Epithelial cell of esophagus (primary cell): ENCODE data around the gene CD180.

Experiments used
- DNase-seq: peaks from one replicate; pipeline ENCODE4 v3.0.0; 2010; ENCODE audit warnings: low read depth
- H3K4me3 ChIP-seq: 2 replicates; pipeline ENCODE4 v1.5.1; 2011; ENCODE audit warnings: mild to moderate bottlenecking, low read length, control low read depth
- CTCF ChIP-seq: IDR thresholded peaks from 2 replicates; pipeline ENCODE4 v1.5.1; 2011; ENCODE audit warnings: low read depth, mild to moderate bottlenecking, low read length, control low read depth, inconsistent platforms; ENCODE audit not compliant: insufficient read depth; ENCODE audit errors: missing control alignments

Gene CD180

DNA sequence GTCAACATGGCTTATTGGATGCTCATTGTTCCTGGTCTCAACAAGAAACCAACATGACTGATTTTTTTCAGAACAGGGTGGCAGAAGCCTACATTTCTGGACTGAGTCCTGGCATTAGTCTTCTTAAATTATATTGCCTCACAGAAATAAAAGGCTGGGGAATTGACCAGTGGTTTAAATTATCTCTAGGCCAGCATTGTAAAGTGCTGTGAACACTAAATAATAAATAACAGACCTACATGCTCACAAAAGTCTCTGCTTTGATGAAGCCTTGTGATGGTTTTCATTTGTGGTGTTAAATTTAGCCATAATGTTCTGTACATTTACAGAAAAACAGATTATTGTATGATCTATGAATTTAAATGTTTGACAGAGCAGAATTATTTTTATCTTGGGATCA, 44.7 kb upstream of the CD180 start:
- no peak for TF ChIP-seq CTCF
- H3K4me3 ChIP-seq, result no peak overlapping the region
- DNase-seq, result no peak

DNA sequence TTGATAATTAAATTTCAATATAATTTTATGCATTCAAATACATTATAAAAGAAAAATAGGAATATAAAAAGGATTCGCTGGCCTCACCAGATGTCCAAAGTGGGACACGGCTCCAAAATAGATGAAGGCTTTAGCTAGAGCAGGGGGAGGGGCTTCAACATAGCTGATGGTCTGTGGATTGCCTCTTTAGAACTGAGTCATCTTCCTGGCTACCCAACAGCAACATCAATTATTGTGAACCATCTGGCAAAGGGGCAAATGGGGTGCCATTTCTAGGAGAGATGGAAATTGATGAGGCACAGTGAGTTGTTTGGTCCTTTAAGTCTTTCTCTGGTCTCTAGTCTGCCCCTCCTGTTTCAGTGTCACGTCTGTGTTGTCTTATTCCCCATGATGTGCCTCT, 44.2 kb upstream of the CD180 start:
- no peak for TF ChIP-seq CTCF

DNA sequence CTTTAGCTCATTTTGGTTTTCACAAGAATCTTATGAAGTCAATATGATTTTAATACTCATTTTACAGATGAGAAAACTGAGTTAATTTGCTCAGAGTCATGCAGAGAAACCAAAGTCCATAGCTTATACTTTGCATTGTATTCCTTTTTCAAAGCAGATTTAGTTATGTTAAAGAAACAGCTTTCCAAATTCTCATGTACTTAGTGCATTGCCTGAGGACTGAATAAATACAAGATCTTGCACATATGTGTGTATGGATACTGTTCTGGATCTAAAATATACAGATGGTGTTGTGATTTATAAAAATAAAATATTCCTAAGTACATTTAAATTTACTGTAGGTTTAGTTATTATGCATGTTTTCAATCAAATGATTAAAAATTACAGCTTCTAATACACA, 43.5 kb upstream of the CD180 start:
- TF ChIP-seq CTCF, result no peak
- H3K4me3 ChIP-seq, result no peak overlapping the region
- no peak for DNase-seq

More for the DNA sequence above, 44.2 kb upstream of the CD180 start:
- H3K4me3 ChIP-seq, result no peak overlapping the region
- no peak for DNase-seq

DNA sequence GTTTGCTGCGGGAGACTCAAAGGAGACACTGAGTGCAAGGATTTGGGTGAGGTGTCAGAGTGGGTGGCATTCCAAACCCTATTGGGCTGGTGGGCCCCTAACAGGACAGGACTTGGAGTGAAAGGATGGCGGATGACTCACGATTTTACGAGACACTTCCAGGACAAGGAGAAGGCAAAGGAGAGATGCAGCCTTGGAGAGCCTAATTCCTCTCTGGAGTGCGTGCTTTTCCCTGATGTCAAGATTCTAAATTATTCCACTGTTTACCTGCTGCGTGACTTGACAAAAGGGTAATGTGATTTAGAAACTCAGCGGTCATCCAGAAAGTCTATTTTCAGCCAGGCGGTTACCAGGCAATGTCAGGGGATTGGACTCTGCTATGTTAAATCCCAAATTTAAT, 41.6 kb upstream of the CD180 start:
- no peak overlapping the region for H3K4me3 ChIP-seq
- DNase-seq, result no peak
- TF ChIP-seq CTCF, result no peak

DNA sequence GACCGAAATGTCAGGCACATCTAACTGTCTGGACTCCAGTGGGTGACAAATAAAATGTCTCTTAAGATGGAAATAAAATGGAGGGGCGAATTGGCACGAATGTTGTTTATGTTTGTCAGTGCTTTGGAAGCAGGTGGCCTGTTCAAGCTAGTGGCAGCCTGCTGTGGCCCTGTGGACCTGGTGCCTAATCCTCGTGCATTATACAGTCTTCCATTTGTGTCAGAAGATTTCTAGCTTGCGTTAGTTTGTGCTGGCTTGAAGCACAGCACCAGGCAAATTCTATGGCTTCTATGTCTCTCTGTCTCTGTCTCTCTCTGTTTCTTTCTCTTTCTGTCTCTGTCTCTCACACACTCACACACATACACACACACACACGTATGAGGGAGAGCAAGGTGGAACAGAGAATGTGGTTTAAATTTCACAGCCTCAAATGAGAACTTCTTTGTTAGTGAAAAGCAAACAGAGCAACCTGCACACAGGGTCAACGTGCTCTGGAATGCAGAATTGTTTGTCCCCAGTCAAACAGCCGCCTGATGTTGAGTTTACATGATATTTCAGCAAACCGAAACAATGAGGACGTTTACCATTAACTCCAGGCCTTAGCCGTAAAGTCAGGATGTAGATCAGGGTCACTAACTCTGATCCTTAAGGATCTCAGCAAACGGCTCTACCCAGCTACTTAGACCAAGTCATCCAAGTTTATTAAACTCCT, 39.0 kb upstream of the CD180 start:
- no peak for DNase-seq
- no peak overlapping the region for H3K4me3 ChIP-seq
- TF ChIP-seq CTCF, result no peak

DNA sequence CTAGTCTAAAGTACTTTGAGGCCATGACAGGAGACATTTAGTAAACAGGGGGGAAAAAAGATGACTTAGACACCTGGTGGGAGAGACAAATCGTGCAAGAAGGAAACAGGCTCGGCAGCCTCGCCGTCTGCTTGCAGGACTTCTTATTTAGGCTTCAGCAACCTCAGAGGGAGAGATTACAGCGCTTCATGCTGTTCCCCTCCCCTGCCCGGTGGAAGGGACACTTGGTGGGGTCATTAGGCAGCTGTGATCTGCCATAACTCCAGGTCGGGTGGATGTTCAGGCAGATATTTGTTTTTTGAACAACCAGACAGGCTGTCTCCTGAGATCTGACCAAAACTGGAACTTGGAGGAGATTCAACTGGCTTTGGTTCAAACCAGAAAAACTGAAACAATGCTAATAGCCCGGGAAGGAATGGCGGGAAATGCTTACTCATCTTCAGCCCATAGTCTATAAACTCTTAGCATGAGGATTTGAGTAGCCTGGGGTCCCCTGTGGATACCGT, 38.1 kb upstream of the CD180 start:
- peak overlapping the region; percentile 8 for H3K4me3 ChIP-seq
- TF ChIP-seq CTCF, result no peak
- peak; percentile 40 for DNase-seq

DNA sequence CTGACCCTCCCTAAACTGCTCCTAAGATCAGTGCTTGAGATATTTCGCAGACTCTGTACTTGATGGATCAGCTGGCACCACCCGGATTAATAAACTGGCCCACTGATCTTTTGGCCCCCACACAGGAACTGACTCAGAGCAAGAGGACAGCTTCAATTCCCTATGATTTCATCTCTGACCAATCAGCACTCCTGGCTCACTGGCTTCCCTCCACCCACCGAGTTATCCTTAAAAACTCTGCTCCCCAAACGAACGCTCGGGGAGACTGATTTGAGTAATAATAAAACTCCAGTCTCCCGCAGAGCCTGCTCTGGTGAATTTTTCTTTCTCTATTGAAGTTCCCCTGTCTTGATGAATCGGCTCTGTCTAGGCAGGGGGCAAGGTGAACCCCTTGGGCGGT, 36.5 kb upstream of the CD180 start:
- DNase-seq, result no peak
- no peak for TF ChIP-seq CTCF
- no peak overlapping the region for H3K4me3 ChIP-seq
